GM11168 (cell line): ENCODE results near the gene AKR1D1.
"Not testable (repeated sequence)": the region's sequence is repeated elsewhere in the genome, so short reads cannot be mapped to it uniquely, and the experiment has no call there.

Experiments used
- in situ Hi-C: fragments of 300-500 bp; cut with MboI; formaldehyde crosslinking; loops from one replicate; pipeline ENCODE4 v1.12.0; 2022; ENCODE audit warnings: low sequenced_read_pairs; ENCODE audit not compliant: unreplicated experiment

AKR1D1 gene

GRCh38 chr7:138070908-138071307 is 5.4 kb upstream of the AKR1D1 start:
- in situ Hi-C loops = no loop called here

DNA sequence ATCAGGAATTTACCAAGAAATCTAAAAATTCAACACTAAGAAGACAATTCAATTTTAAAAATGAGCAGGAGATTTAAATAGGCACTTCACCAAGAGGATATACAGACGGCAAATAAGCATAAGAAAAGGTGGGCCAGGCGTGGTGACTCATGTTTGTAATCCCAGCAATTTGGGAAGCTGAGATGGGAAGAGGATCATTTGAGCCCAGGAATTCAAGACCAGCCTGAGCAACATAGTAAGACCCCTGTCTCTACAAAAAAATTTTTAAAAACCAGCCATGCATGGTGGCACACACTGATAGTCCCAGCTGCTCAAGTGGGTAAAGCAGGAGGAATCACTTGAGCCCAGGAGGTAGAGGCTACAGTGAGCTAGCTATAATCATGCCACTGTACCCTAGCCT is 3.5 kb upstream of the AKR1D1 start:
- in situ Hi-C loops = no loop called here

DNA sequence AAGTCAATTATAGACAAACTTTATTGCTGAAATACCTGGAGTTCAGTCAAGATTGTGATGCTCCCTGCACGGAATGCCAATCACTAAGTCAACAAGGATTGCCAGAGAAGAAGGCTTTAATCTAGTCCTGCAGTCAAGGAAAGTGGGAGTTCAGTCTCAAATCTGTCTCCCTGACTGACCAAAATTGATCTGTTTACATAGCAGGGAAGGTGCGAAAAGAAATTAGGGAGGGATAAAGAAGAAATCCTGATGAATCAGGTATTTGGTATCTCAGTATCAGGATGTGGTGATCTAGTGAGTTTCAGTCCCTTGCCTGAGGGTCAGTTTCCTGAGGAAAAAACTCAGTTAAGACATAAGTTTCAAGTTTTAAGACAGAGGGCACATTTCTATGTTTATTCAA is 2.1 kb upstream of the AKR1D1 start:
- in situ Hi-C loops = no loop called here

DNA sequence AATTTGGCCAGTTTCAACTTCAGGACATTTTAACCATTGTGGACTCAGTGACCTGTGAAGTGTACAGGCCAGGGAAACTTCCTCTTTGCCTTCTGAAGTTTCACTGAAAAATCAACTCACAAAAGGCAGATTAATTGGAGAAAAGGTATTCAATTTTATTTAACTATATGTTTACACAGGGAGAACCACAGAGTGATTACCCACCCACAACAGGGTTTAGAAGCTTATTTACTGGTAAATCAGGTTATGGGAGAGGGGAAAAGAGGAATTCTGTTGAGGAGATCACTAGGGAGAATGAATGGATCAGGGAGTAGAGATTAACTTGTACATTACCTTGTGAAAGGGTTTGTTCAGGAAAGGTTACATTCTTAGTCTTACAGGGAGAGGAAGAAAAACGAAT is 1.7 kb upstream of the AKR1D1 start:
- in situ Hi-C loops = no loop called here

- in situ Hi-C loops = no loop called here
Measured at GRCh38 chr7:138075350-138075749, 909 bp upstream of the AKR1D1 start.

- in situ Hi-C loops = not testable (repeated sequence)
Measured at GRCh38 chr7:138075786-138076185, 473 bp upstream of the AKR1D1 start.

- in situ Hi-C loops = no loop called here
Measured at GRCh38 chr7:138077809-138078208, 1.6 kb downstream of the AKR1D1 start.

DNA sequence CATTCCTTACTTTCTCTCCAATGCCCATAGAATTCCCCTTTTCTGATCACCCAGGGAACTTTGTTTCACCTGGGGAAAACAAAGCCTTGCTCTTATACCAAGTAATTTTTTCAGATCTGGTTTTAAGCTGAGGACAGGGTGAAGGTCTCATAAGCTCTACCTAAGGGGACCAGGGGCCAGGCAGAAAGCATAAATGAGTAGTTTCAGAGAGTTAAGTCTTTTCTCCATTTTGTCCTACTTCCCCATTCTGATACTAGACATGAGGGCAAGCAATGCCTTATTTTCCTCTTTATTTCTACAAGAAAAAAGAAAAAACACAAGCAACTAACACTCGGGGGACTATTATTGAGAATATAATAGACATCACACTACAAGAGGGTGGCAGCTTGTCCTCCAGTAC is 2.9 kb downstream of the AKR1D1 start:
- in situ Hi-C loops = no loop called here

GRCh38 chr7:138081868-138082267 is 5.6 kb downstream of the AKR1D1 start:
- in situ Hi-C loops = no loop called here

DNA sequence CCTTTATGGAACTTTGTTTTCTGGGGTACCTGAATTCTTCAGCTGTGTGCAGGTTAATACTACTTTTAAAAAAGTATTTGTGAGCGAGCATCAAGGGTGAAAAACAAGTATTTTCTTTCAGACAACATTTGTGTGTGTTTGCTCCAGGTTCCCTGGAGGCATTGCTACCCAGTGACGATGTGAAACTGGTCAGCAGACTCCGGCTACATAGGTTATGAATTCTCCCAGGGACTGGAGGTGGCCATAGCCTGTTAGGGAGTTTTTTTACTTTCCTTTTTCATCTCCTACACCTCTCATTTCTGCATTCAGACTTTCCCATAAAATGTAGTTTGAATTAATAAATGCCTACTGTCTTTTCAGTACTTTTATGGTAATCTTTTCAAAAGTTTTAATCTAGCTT is 7.6 kb downstream of the AKR1D1 start:
- in situ Hi-C loops = no loop called here

DNA sequence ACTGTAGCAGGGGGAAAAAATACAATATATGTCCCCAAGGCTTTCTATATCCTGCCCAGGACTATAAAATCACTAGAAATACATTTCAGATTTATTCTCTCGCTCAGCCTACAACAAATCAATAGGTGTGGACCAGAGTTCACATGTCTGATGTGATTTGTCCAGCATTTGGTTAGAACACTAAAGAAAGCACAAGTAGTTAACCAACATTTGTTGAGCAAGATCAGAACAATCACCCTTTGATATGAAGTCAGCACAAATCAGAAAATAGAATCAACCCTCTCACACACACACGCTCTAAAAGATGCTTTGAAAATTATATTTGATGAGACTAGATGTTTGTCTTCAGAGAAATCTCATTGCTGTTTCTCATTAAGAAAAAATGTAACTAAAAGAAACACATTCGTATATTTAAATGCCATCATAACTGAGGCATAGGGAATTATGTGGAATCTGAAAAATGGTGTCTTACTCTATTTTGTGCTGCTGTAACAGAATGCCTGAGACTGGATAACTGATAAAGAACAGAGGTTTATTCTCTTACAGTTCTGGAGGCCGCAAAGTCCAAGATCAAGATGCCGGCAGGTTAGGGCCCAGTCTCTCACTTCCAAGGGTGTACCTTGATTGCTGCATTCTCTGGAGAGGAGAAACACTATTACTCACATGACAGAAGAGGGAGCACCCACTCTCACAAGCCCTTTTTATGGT is 10.5 kb downstream of the AKR1D1 start:
- in situ Hi-C loops = no loop called here

GRCh38 chr7:138089080-138089901 is 13.0 kb downstream of the AKR1D1 start:
- in situ Hi-C loops = no loop called here

DNA sequence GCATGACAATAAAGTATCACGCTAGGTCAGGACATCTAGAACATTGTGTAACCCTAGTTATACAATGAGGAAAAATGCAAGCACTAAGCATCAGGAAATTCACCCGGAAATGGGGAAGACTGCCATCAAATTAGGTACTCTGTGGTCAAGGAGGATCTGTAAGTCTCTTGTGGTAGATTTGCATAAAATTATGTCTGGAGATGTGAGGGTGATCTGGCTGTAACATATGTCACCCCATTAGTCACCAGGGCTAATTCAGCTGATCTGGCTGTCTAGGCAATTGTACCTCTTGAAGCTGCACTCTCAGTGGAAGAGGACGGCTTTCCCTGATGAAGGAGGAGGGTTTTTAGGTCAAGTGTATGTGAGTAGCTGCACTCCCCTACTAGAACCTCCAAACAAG is 14.8 kb downstream of the AKR1D1 start:
- in situ Hi-C loops = no loop called here

GRCh38 chr7:138091840-138092239 is 15.6 kb downstream of the AKR1D1 start:
- in situ Hi-C loops = not testable (repeated sequence)

- in situ Hi-C loops = no loop called here
Measured at GRCh38 chr7:138092486-138093028, 16.3 kb downstream of the AKR1D1 start.

DNA sequence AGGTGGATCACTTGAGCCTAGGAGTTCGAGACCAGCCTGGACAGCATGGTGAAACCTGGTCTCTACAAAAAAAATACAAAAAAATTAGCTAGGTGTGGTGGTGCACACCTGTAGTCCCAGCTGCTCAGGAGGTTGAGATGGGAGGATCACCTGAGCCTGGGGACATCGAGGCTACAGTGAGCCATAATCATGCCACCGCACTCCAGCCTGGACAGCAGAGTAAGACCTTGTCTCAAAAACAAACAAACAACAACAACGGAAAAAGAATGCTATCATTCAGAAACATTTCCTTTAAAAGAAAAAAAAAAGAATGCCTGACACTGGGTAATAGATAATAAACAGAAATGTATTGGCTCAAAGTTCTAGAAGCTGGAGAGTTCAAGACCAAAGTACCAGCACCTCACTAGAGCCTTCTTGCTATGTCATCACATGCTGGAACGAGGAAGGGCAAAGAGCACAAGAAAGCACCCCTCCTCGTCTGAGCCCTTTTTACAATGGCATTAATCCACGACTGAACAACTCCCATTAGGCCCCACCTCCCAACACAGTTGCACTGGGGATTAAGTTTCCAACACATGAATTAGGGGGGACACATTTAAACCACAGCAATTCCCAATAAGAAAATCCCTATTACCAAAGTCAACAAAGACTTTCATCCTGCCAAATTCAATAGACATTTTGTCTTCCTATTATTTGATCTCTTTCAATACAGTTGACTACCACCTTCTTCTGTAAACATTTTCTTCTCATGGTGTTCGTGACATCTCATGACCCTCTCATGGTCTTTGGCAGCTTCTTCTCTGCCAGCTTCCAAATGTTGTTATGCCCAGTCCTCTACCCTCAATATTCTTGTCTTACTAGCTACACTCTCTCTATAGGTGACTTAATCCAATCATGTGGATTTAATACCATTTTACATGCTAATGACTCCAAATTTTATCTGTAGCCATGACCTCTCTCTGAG is 20.0 kb downstream of the AKR1D1 start:
- in situ Hi-C loops = no loop called here

- in situ Hi-C loops = no loop called here
Measured at GRCh38 chr7:138097064-138097741, 20.9 kb downstream of the AKR1D1 start.

DNA sequence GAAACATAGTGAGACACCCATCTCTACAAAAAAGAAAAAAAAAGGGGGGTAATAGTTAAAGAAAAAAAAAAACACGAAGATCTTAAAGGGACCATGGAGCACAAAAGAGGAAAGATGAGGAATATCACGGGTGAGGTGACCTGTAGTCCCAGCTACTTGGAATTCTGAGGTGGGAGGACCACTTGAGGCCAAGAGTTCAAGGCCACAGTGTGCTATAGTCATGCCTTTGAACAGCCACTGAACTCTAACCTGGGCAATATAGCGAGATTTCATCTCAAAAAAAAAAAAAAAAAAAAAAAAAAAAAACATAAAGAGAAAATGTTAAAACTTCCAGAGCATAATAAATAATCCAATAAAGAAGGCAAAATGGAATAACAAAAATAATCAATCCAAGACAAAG is 23.6 kb downstream of the AKR1D1 start:
- in situ Hi-C loops = no loop called here

DNA sequence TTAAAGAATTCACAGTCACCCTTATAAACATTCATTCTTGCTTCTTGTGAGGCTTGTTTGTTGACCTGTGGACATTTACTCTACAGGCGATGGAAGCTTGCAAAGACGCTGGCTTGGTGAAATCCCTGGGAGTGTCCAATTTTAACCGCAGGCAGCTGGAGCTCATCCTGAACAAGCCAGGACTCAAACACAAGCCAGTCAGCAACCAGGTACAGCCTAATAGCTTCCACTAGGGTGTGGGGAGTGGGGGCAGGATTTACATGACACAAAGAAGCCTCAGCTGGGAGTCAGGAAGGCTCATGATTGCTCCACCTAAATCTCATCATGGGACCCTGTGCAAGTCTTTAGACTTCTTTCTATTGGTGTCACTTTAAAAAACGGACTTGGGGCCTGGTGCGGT is 29.0 kb downstream of the AKR1D1 start:
- in situ Hi-C loops = no loop called here

DNA sequence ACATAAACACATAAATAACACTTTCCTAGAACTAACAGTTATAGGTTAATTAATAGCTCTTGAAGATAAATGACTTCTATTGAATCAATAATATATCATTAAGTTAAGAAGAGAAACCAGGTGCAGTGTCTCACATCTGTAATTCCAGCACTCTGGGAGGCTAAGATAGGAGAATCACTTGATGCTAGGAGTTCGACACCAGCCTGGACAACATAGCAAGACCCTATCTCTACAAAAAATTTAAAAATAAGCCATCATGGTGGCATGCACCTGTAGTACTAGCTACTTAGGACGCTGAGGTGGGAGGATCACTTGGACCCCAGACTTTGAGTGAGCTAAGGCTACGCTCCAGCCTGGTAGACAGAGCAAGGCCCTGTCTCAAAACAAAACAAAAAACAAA is 38.8 kb downstream of the AKR1D1 start:
- in situ Hi-C loops = no loop called here
